ENCODE results near the gene NOVA2.

The NOVA2 gene

DNA sequence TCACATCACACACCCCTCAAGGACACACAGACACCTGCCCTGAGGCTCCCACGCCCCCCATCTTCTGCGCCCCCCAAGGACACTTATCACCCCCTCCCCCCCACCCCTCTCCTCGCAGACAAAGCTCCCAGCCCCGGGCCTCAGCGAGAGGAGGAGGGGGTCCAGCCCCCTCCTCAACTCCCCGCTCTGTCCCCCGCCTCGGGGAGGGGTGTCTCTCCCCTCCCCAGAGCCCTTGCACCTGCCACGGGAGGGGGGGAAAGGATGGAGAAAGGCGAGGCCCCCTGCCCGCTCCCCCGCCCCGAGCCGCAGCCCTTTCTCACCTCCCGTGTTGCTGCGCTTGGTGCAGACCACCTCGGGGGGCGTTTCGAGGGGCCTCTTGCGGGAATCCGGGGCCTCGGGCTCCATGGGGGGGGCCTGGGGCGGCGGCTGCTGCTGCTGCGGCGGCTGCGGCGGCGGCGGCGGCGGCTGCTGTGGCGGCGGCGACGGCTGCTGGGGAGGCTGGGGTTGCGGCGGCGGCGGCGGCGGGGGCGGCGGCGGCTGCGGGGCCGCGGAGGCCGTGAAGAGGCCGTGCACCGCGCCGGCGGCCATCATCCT, 621 bp downstream of the NOVA2 start:
- H2BK15ac ChIP-seq (replicated peaks; ENCODE audit: low read depth) = no peak overlapping the region
- H4K8ac ChIP-seq (ENCODE audit: low read depth, low read length) = no peak overlapping the region
- no CpG with 5 or more reads among the region's 54 CpGs for WGBS (ENCODE audit: extremely low coverage, insufficient coverage, low lambda C conversion rate)
- no peaks in the 10 kb centered on the region for H3K4me1 ChIP-seq (ENCODE audit: control insufficient read depth, low read depth, low read length)
- H3K79me1 ChIP-seq (ENCODE audit: low read length) = no peaks in the 10 kb centered on the region
- H3K27ac ChIP-seq (ENCODE audit: low read depth, low read length) = no peak overlapping the region
- H3K56ac ChIP-seq (ENCODE audit: low read length) = no peak overlapping the region
- no peak overlapping the region for H3K4me3 ChIP-seq (ENCODE audit: low read length)
- H3K36me3 ChIP-seq (ENCODE audit: control insufficient read depth, insufficient read depth, low read length) = no peaks in the 10 kb centered on the region
- no peaks in the 10 kb centered on the region for H3K79me2 ChIP-seq (ENCODE audit: control insufficient read depth, insufficient read depth, low read length)
- no peak overlapping the region for H3K4me2 ChIP-seq (ENCODE audit: low read length)
- H3K23ac ChIP-seq (ENCODE audit: low read length) = no peak overlapping the region
- no peak for DNase-seq
- H3K27me3 ChIP-seq (ENCODE audit: insufficient read depth, low read length, poor library complexity) = no peaks in the 10 kb centered on the region
- no peak overlapping the region for H3K9ac ChIP-seq (ENCODE audit: low read length)
- H3K4ac ChIP-seq (ENCODE audit: low read depth, low read length) = no peak overlapping the region
- H2BK120ac ChIP-seq (ENCODE audit: low read depth, low read length) = no peak overlapping the region
- no peak overlapping the region for H2BK5ac ChIP-seq (ENCODE audit: low read length)
- no peak overlapping the region for H2AK5ac ChIP-seq (ENCODE audit: low read length)
- no peak overlapping the region for H4K5ac ChIP-seq (ENCODE audit: low read length)
- no peak overlapping the region for H3K18ac ChIP-seq (ENCODE audit: low read length)

DNA sequence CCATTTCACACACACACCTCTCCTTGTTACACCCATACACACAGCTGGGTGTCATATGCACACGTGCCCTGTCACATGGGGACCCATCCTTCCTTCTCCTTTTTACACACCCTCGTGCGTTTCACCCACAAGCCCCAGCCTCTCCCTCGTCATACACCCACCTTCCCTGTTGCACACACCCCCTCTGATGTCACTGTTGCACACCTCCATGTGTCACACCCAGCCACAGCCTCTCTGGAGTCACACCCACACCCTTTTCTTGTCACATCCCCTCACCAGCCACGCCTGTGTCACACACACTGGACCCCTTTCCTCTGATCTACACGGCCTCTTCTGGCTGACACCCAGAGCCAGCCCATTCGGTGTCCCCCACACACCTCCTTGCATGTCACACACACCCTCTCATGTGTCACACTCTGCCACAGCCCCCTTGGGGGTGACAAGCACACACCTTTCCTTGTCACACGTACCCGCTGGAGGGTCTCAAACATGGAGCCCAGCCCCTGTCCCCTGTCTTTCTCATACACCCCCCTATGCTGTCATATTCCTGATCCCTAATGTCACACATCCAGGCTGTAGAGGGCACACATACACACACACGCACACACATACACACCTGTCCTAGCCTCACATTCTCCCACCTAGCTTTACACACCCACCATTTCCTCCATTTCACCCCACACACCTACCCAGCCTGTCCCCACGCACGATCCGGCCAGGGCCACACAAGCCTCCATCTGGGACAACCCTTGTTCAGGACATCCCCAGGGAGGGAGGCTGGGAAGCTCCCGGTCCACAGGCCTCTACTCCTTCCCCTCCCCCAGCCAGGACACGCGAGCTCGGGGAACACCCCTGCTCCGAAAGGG, 1.4 kb downstream of the NOVA2 start:
- no peak overlapping the region for H2BK120ac ChIP-seq (ENCODE audit: low read depth, low read length)
- no peak overlapping the region for H3K4ac ChIP-seq (ENCODE audit: low read depth, low read length)
- no peak overlapping the region for H2BK15ac ChIP-seq (replicated peaks; ENCODE audit: low read depth)
- H2BK5ac ChIP-seq (ENCODE audit: low read length) = no peak overlapping the region
- H4K5ac ChIP-seq (ENCODE audit: low read length) = no peak overlapping the region
- H3K56ac ChIP-seq (ENCODE audit: low read length) = no peak overlapping the region
- no peak overlapping the region for H3K4me2 ChIP-seq (ENCODE audit: low read length)
- no peaks in the 10 kb centered on the region for H3K4me1 ChIP-seq (ENCODE audit: control insufficient read depth, low read depth, low read length)
- no peaks in the 10 kb centered on the region for H3K79me2 ChIP-seq (ENCODE audit: control insufficient read depth, insufficient read depth, low read length)
- no peak overlapping the region for H4K8ac ChIP-seq (ENCODE audit: low read depth, low read length)
- H3K4me3 ChIP-seq (ENCODE audit: low read length) = no peak overlapping the region
- no peak overlapping the region for H2AK5ac ChIP-seq (ENCODE audit: low read length)
- H3K23ac ChIP-seq (ENCODE audit: low read length) = no peak overlapping the region
- no peak overlapping the region for H3K18ac ChIP-seq (ENCODE audit: low read length)
- no peak for DNase-seq
- H3K27me3 ChIP-seq (ENCODE audit: insufficient read depth, low read length, poor library complexity) = no peaks in the 10 kb centered on the region
- H3K79me1 ChIP-seq (ENCODE audit: low read length) = no peaks in the 10 kb centered on the region
- H3K36me3 ChIP-seq (ENCODE audit: control insufficient read depth, insufficient read depth, low read length) = no peaks in the 10 kb centered on the region
- H3K27ac ChIP-seq (ENCODE audit: low read depth, low read length) = no peak overlapping the region
- H3K9ac ChIP-seq (ENCODE audit: low read length) = no peak overlapping the region
- WGBS (ENCODE audit: extremely low coverage, insufficient coverage, low lambda C conversion rate) = no CpG with 5 or more reads among the region's 18 CpGs

DNA sequence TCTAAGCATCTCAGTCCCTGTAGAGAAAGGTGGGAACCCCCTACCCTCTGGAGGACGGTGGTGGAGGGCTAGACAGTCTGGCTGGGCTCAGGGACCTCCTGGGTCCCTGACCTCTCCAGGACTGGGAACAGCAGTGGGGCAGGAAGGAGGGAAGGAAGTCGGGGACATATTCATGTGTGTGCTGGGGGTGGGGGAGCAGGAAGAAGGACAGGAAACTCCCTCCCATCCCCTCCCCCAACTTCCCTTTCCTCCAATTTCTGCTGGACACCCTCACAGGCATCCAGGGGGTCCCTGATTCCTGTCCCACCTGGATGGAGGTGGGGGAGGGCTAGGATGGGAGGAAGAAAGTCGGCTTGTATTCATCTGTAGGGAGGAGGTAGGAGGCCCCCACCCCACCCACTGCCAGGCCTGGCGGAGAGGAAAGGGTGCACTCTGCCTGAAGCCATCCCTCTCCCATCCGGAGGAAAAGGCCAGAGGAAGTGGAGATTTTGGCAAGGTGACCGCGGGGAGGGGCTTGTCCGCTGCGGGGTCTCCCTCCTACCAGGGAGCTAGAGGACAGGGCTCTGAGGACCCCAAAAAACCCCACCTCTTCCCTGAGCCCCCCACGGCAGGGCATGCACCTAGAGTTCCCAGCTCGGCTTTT, 2.3 kb downstream of the NOVA2 start:
- H3K79me1 ChIP-seq (ENCODE audit: low read length) = no peaks in the 10 kb centered on the region
- H3K36me3 ChIP-seq (ENCODE audit: control insufficient read depth, insufficient read depth, low read length) = no peaks in the 10 kb centered on the region
- H3K4me1 ChIP-seq (ENCODE audit: control insufficient read depth, low read depth, low read length) = no peaks in the 10 kb centered on the region
- H3K18ac ChIP-seq (ENCODE audit: low read length) = no peak overlapping the region
- no peaks in the 10 kb centered on the region for H3K79me2 ChIP-seq (ENCODE audit: control insufficient read depth, insufficient read depth, low read length)
- no CpG with 5 or more reads among the region's 11 CpGs for WGBS (ENCODE audit: extremely low coverage, insufficient coverage, low lambda C conversion rate)
- H3K56ac ChIP-seq (ENCODE audit: low read length) = no peak overlapping the region
- H3K4me3 ChIP-seq (ENCODE audit: low read length) = no peak overlapping the region
- H3K4ac ChIP-seq (ENCODE audit: low read depth, low read length) = no peak overlapping the region
- no peak overlapping the region for H3K9ac ChIP-seq (ENCODE audit: low read length)
- no peak overlapping the region for H2BK15ac ChIP-seq (replicated peaks; ENCODE audit: low read depth)
- no peak overlapping the region for H2BK120ac ChIP-seq (ENCODE audit: low read depth, low read length)
- H3K23ac ChIP-seq (ENCODE audit: low read length) = no peak overlapping the region
- no peak overlapping the region for H3K27ac ChIP-seq (ENCODE audit: low read depth, low read length)
- no peak overlapping the region for H2AK5ac ChIP-seq (ENCODE audit: low read length)
- DNase-seq = no peak
- no peak overlapping the region for H2BK5ac ChIP-seq (ENCODE audit: low read length)
- no peak overlapping the region for H3K4me2 ChIP-seq (ENCODE audit: low read length)
- H4K8ac ChIP-seq (ENCODE audit: low read depth, low read length) = no peak overlapping the region
- H3K27me3 ChIP-seq (ENCODE audit: insufficient read depth, low read length, poor library complexity) = no peaks in the 10 kb centered on the region
- H4K5ac ChIP-seq (ENCODE audit: low read length) = no peak overlapping the region

DNA sequence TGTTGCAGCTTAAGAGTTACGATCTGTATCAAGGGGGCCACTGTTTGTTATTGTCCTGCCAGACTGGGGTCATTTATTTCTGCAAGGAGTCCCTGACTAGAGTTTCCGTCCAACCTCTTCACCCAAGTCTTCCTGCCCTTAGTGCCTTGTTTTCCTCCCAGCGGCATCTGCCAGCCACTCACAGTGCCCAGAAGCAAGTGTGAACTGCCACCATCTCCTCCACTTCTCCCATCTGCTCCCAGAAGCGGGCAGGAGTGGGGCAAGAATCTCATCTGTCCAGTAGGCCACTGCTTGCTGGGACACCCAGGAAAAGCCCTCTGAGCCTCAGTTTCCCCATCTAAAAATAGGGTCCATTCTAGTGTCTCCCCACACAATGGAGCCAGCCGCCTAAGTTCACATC, 4.0 kb downstream of the NOVA2 start:
- Histone ChIP-seq H3K4me2 (ENCODE audit: low read length) (no peak overlapping the region), H3K9ac (ENCODE audit: low read length) (no peak overlapping the region), H2BK5ac (ENCODE audit: low read length) (no peak overlapping the region), H3K23ac (ENCODE audit: low read length) (no peak overlapping the region), H3K36me3 (ENCODE audit: control insufficient read depth, insufficient read depth, low read length) (no peaks in the 10 kb centered on the region), H3K79me1 (ENCODE audit: low read length) (no peaks in the 10 kb centered on the region), H2BK120ac (ENCODE audit: low read depth, low read length) (no peak overlapping the region), H3K27me3 (ENCODE audit: insufficient read depth, low read length, poor library complexity) (no peaks in the 10 kb centered on the region), H3K79me2 (ENCODE audit: control insufficient read depth, insufficient read depth, low read length) (no peaks in the 10 kb centered on the region), H2BK15ac (replicated peaks; ENCODE audit: low read depth) (no peak overlapping the region), H3K56ac (ENCODE audit: low read length) (no peak overlapping the region), H3K18ac (ENCODE audit: low read length) (no peak overlapping the region), H4K5ac (ENCODE audit: low read length) (no peak overlapping the region), H3K4ac (ENCODE audit: low read depth, low read length) (no peak overlapping the region), H3K4me1 (ENCODE audit: control insufficient read depth, low read depth, low read length) (no peaks in the 10 kb centered on the region), H2AK5ac (ENCODE audit: low read length) (no peak overlapping the region), H3K27ac (ENCODE audit: low read depth, low read length) (no peak overlapping the region), H3K4me3 (ENCODE audit: low read length) (no peak overlapping the region), H4K8ac (ENCODE audit: low read depth, low read length) (no peak overlapping the region)
- no CpG with 5 or more reads among the region's 5 CpGs for WGBS (ENCODE audit: extremely low coverage, insufficient coverage, low lambda C conversion rate)
- no peak for DNase-seq

DNA sequence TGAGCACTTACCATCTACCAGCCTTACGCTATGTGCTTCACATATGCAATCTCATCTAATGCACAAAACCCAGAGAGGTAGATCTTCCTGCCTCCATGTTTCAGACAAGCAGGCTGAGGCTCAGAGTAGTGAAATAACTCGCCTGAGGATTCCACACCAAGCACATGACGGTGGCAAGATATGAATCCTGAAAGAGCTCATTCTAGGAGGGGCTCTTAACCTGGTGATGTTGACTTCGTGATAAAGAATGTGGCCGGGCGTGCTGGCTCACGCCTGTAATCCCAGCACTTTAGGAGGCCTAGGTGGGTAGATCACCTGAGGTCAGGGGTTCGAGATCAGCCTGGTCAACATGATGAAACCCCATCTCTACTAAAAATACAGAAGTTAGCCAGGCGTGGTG, 5.0 kb downstream of the NOVA2 start:
- no peak overlapping the region for H3K23ac ChIP-seq (ENCODE audit: low read length)
- no peak for DNase-seq
- no peaks in the 10 kb centered on the region for H3K4me1 ChIP-seq (ENCODE audit: control insufficient read depth, low read depth, low read length)
- no peak overlapping the region for H3K4me3 ChIP-seq (ENCODE audit: low read length)
- H2AK5ac ChIP-seq (ENCODE audit: low read length) = no peak overlapping the region
- no peaks in the 10 kb centered on the region for H3K27me3 ChIP-seq (ENCODE audit: insufficient read depth, low read length, poor library complexity)
- no peak overlapping the region for H2BK5ac ChIP-seq (ENCODE audit: low read length)
- H3K36me3 ChIP-seq (ENCODE audit: control insufficient read depth, insufficient read depth, low read length) = no peaks in the 10 kb centered on the region
- H3K4me2 ChIP-seq (ENCODE audit: low read length) = no peak overlapping the region
- H3K4ac ChIP-seq (ENCODE audit: low read depth, low read length) = no peak overlapping the region
- no peak overlapping the region for H3K9ac ChIP-seq (ENCODE audit: low read length)
- no peak overlapping the region for H3K56ac ChIP-seq (ENCODE audit: low read length)
- no peak overlapping the region for H2BK15ac ChIP-seq (replicated peaks; ENCODE audit: low read depth)
- no peak overlapping the region for H3K18ac ChIP-seq (ENCODE audit: low read length)
- no peak overlapping the region for H4K5ac ChIP-seq (ENCODE audit: low read length)
- no peak overlapping the region for H4K8ac ChIP-seq (ENCODE audit: low read depth, low read length)
- no peak overlapping the region for H3K27ac ChIP-seq (ENCODE audit: low read depth, low read length)
- no peak overlapping the region for H2BK120ac ChIP-seq (ENCODE audit: low read depth, low read length)
- H3K79me2 ChIP-seq (ENCODE audit: control insufficient read depth, insufficient read depth, low read length) = no peaks in the 10 kb centered on the region
- no CpG with 5 or more reads among the region's 9 CpGs for WGBS (ENCODE audit: extremely low coverage, insufficient coverage, low lambda C conversion rate)
- H3K79me1 ChIP-seq (ENCODE audit: low read length) = no peaks in the 10 kb centered on the region
